Measurements from ENCODE around the gene GPANK1.

GPANK1 gene

GRCh38 chr6:31666337-31666965, 1.7 kb upstream of the GPANK1 start:
- peak overlapping the region; percentile 90 for H3K4me3 ChIP-seq (ENCODE audit: low read length)
- peak overlapping the region; percentile 90 for H3K9ac ChIP-seq (ENCODE audit: low read length)
- no peaks in the 10 kb centered on the region for H3K9me3 ChIP-seq (ENCODE audit: control insufficient read depth, low read length)
- H3K27me3 ChIP-seq (ENCODE audit: control insufficient read depth, insufficient read depth, low read length), result no peaks in the 10 kb centered on the region
- H3K36me3 ChIP-seq (ENCODE audit: control insufficient read depth, insufficient read depth, low read length), result peaks cover 21% of the 10 kb centered on the region
- H3K4me1 ChIP-seq (ENCODE audit: control insufficient read depth, insufficient read depth, low read length), result peaks cover 19% of the 10 kb centered on the region

- Histone ChIP-seq H3K36me3 (ENCODE audit: control insufficient read depth, insufficient read depth, low read length) (peaks cover 16% of the 10 kb centered on the region), H3K4me1 (ENCODE audit: control insufficient read depth, insufficient read depth, low read length) (peaks cover 24% of the 10 kb centered on the region), H3K9me3 (ENCODE audit: control insufficient read depth, low read length) (no peaks in the 10 kb centered on the region), H3K9ac (ENCODE audit: low read length) (peak within 1 kb of the TSS; percentile 92), H3K4me3 (ENCODE audit: low read length) (peak within 1 kb of the TSS; percentile 90), H3K27me3 (ENCODE audit: control insufficient read depth, insufficient read depth, low read length) (no peaks in the 10 kb centered on the region)
These were observed 922 bp upstream of the GPANK1 start, which contains the start of gene CSNK2B for GRCh38 chr6:31665501-31666336. Gene CSNK2B (plus strand): TSS chr6:31666080. CDS start chr6:31666832, 752 bp downstream.

GRCh38 chr6:31663961-31664789, 622 bp downstream of the GPANK1 start:
- Histone ChIP-seq H3K9me3 (ENCODE audit: control insufficient read depth, low read length) (no peaks in the 10 kb centered on the region), H3K9ac (ENCODE audit: low read length) (peak overlapping the region; percentile 92), H3K4me3 (ENCODE audit: low read length) (peak overlapping the region; percentile 83), H3K36me3 (ENCODE audit: control insufficient read depth, insufficient read depth, low read length) (peaks cover 9% of the 10 kb centered on the region), H3K27me3 (ENCODE audit: control insufficient read depth, insufficient read depth, low read length) (no peaks in the 10 kb centered on the region), H3K4me1 (ENCODE audit: control insufficient read depth, insufficient read depth, low read length) (peaks cover 30% of the 10 kb centered on the region)

GRCh38 chr6:31663126-31663960, 1.5 kb downstream of the GPANK1 start:
- peaks cover 38% of the 10 kb centered on the region for H3K4me1 ChIP-seq (ENCODE audit: control insufficient read depth, insufficient read depth, low read length)
- no peaks in the 10 kb centered on the region for H3K9me3 ChIP-seq (ENCODE audit: control insufficient read depth, low read length)
- H3K9ac ChIP-seq (ENCODE audit: low read length), result peak overlapping the region; percentile 92
- peak overlapping the region; percentile 83 for H3K4me3 ChIP-seq (ENCODE audit: low read length)
- no peaks in the 10 kb centered on the region for H3K27me3 ChIP-seq (ENCODE audit: control insufficient read depth, insufficient read depth, low read length)
- H3K36me3 ChIP-seq (ENCODE audit: control insufficient read depth, insufficient read depth, low read length), result peaks cover 1% of the 10 kb centered on the region

GRCh38 chr6:31662124-31662723, 2.6 kb downstream of the GPANK1 start:
- no peak overlapping the region for H3K4me3 ChIP-seq (ENCODE audit: low read length)
- peaks cover 44% of the 10 kb centered on the region for H3K4me1 ChIP-seq (ENCODE audit: control insufficient read depth, insufficient read depth, low read length)
- H3K27me3 ChIP-seq (ENCODE audit: control insufficient read depth, insufficient read depth, low read length), result no peaks in the 10 kb centered on the region
- H3K9me3 ChIP-seq (ENCODE audit: control insufficient read depth, low read length), result no peaks in the 10 kb centered on the region
- H3K9ac ChIP-seq (ENCODE audit: low read length), result no peak overlapping the region
- H3K36me3 ChIP-seq (ENCODE audit: control insufficient read depth, insufficient read depth, low read length), result peaks cover 3% of the 10 kb centered on the region

- Histone ChIP-seq H3K27me3 (ENCODE audit: control insufficient read depth, insufficient read depth, low read length) (no peaks in the 10 kb centered on the region), H3K9ac (ENCODE audit: low read length) (peak overlapping the region; percentile 83), H3K4me3 (ENCODE audit: low read length) (no peak overlapping the region), H3K36me3 (ENCODE audit: control insufficient read depth, insufficient read depth, low read length) (peaks cover 5% of the 10 kb centered on the region), H3K9me3 (ENCODE audit: control insufficient read depth, low read length) (no peaks in the 10 kb centered on the region), H3K4me1 (ENCODE audit: control insufficient read depth, insufficient read depth, low read length) (peaks cover 41% of the 10 kb centered on the region)
These were observed 3.3 kb downstream of the GPANK1 start for GRCh38 chr6:31661262-31662123.

- Histone ChIP-seq H3K4me1 (ENCODE audit: control insufficient read depth, insufficient read depth, low read length) (peaks cover 38% of the 10 kb centered on the region), H3K9ac (ENCODE audit: low read length) (peak within 1 kb of the TSS; percentile 83), H3K4me3 (ENCODE audit: low read length) (peak within 1 kb of the TSS; percentile 83), H3K9me3 (ENCODE audit: control insufficient read depth, low read length) (no peaks in the 10 kb centered on the region), H3K27me3 (ENCODE audit: control insufficient read depth, insufficient read depth, low read length) (no peaks in the 10 kb centered on the region), H3K36me3 (ENCODE audit: control insufficient read depth, insufficient read depth, low read length) (peaks cover 5% of the 10 kb centered on the region)
These were observed 4.2 kb downstream of the GPANK1 start, which contains the start of gene C6orf47 for GRCh38 chr6:31660381-31661261. Gene C6orf47 (minus strand): TSS chr6:31660778. CDS start chr6:31659947, 831 bp downstream.

- peaks cover 5% of the 10 kb centered on the region for H3K36me3 ChIP-seq (ENCODE audit: control insufficient read depth, insufficient read depth, low read length)
- H3K4me3 ChIP-seq (ENCODE audit: low read length), result peak overlapping the region; percentile 83
- H3K9ac ChIP-seq (ENCODE audit: low read length), result peak overlapping the region; percentile 83
- H3K4me1 ChIP-seq (ENCODE audit: control insufficient read depth, insufficient read depth, low read length), result peaks cover 38% of the 10 kb centered on the region
- no peaks in the 10 kb centered on the region for H3K27me3 ChIP-seq (ENCODE audit: control insufficient read depth, insufficient read depth, low read length)
- H3K9me3 ChIP-seq (ENCODE audit: control insufficient read depth, low read length), result no peaks in the 10 kb centered on the region
These were observed 5.0 kb downstream of the GPANK1 start for GRCh38 chr6:31659649-31660380.

- no peaks in the 10 kb centered on the region for H3K27me3 ChIP-seq (ENCODE audit: control insufficient read depth, insufficient read depth, low read length)
- H3K36me3 ChIP-seq (ENCODE audit: control insufficient read depth, insufficient read depth, low read length), result peaks cover 5% of the 10 kb centered on the region
- H3K4me1 ChIP-seq (ENCODE audit: control insufficient read depth, insufficient read depth, low read length), result peaks cover 35% of the 10 kb centered on the region
- no peaks in the 10 kb centered on the region for H3K9me3 ChIP-seq (ENCODE audit: control insufficient read depth, low read length)
- H3K9ac ChIP-seq (ENCODE audit: low read length), result peak overlapping the region; percentile 83
- peak overlapping the region; percentile 83 for H3K4me3 ChIP-seq (ENCODE audit: low read length)
These were observed 5.7 kb downstream of the GPANK1 start for GRCh38 chr6:31658983-31659648.
